Fibroblast of mammary gland (primary cell): Measurements from ENCODE around the gene RAP2B.
A peak's percentile ranks its signal among the peaks of the same experiment; 100 is the strongest.
"Not testable (repeated sequence)": the region's sequence is repeated elsewhere in the genome, so short reads cannot be mapped to it uniquely, and the experiment has no call there.

Source experiments
- DNase-seq: peaks from one replicate; pipeline ENCODE4 v3.0.0-alpha.2; 2010; ENCODE audit warnings: low read depth
- H3K4me3 ChIP-seq: 2 replicates; pipeline ENCODE4 v1.5.1; 2011; ENCODE audit warnings: low read depth, mild to moderate bottlenecking, low read length, moderate library complexity; ENCODE audit not compliant: control insufficient read depth
- CTCF ChIP-seq: conservative IDR thresholded peaks from 2 replicates; pipeline ENCODE4 v1.5.1; 2011; ENCODE audit warnings: low read depth, low read length, inconsistent platforms; ENCODE audit not compliant: control insufficient read depth, insufficient read depth

The RAP2B gene

GRCh38 chr3:153145454-153145853, 16.6 kb upstream of the RAP2B start:
- no peak for TF ChIP-seq CTCF
- H3K4me3 ChIP-seq: no peak overlapping the region
- DNase-seq: peak; percentile 42

- no peak for TF ChIP-seq CTCF
- DNase-seq: no peak
- H3K4me3 ChIP-seq: no peak overlapping the region
Measured at GRCh38 chr3:153146191-153147053, 15.6 kb upstream of the RAP2B start.

- DNase-seq: no peak
- no peak overlapping the region for H3K4me3 ChIP-seq
- no peak for TF ChIP-seq CTCF
Measured at GRCh38 chr3:153150991-153151390, 11.0 kb upstream of the RAP2B start.

GRCh38 chr3:153155786-153156185, 6.2 kb upstream of the RAP2B start:
- not testable (repeated sequence) for DNase-seq, H3K4me3 ChIP-seq

GRCh38 chr3:153158189-153158588, 3.8 kb upstream of the RAP2B start:
- no peak overlapping the region for H3K4me3 ChIP-seq
- no peak for TF ChIP-seq CTCF

GRCh38 chr3:153158961-153159735, 2.9 kb upstream of the RAP2B start:
- DNase-seq: no peak
- H3K4me3 ChIP-seq: no peak overlapping the region
- no peak for TF ChIP-seq CTCF

More at GRCh38 chr3:153158189-153158588, 3.8 kb upstream of the RAP2B start:
- DNase-seq: no peak

GRCh38 chr3:153159771-153160397, 2.1 kb upstream of the RAP2B start:
- no peak for TF ChIP-seq CTCF
- H3K4me3 ChIP-seq: peak overlapping the region; percentile 95
- no peak for DNase-seq
